Transverse colon (tissue), 3 donors: ENCODE measurements around the gene KRT38.

Experiments used
- EP300 ChIP-seq: sonication (generic); formaldehyde crosslinking; IDR thresholded peaks from one replicate; pipeline ENCODE4 v1.6.1; 2017; ENCODE audit warnings: antibody characterized with exemption, low read depth
- POLR2A ChIP-seq: fragments of 450-650 bp; IDR thresholded peaks from one replicate; pipeline ENCODE4 v1.6.1; 2016; ENCODE audit warnings: antibody characterized with exemption, mild to moderate bottlenecking, moderate library complexity
- TF ChIP-seq, protein P1 (sequence below), 5 experiments: fragments of 200-600 bp in 3 of 5; fragments of 450-650 bp in 2 of 5; sonication (generic) in 3 of 5; IDR thresholded peaks; 1 replicate in 2 of 5; 2 replicates in 3 of 5; pipeline ENCODE4 v1.5.1; 2016 to 2017; ENCODE audit warnings: antibody characterized with exemption in 5 of 5, inconsistent platforms in 3 of 5, mild to moderate bottlenecking in 2 of 5, moderate library complexity in 1 of 5

DNA sequence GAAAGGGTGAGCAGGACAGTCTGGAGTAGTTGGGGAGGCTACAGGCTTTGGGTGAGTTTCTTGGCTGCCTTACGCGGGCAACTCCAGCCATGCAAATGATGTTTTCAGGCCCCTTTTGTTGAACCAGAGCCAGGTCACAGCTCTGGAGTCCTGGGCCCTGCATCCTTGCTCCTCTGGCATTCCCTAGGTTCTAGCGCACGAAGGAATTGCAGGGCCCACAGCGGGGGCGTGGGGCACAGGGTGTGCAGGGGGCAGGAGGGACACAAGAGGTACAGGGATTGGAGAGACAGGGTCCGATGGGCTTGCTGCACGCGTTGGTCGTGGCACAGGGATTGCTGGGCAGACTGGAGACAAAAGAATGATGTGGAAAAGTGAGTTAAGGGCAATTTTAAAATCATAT lies 47.0 kb downstream of the KRT38 start:
- TF ChIP-seq POLR2A, result no peak
- TF ChIP-seq EP300, result no peak
- TF ChIP-seq, protein P1, sequence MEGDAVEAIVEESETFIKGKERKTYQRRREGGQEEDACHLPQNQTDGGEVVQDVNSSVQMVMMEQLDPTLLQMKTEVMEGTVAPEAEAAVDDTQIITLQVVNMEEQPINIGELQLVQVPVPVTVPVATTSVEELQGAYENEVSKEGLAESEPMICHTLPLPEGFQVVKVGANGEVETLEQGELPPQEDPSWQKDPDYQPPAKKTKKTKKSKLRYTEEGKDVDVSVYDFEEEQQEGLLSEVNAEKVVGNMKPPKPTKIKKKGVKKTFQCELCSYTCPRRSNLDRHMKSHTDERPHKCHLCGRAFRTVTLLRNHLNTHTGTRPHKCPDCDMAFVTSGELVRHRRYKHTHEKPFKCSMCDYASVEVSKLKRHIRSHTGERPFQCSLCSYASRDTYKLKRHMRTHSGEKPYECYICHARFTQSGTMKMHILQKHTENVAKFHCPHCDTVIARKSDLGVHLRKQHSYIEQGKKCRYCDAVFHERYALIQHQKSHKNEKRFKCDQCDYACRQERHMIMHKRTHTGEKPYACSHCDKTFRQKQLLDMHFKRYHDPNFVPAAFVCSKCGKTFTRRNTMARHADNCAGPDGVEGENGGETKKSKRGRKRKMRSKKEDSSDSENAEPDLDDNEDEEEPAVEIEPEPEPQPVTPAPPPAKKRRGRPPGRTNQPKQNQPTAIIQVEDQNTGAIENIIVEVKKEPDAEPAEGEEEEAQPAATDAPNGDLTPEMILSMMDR (IDR thresholded peaks at IDR 0.05), result no peak
